Stimulated activated CD4-positive, alpha-beta T cell treated with anti-CD3 and anti-CD28 coated beads, TNF-alpha, amount 100 ng/mL, for 1 hour (primary cell): ENCODE results near the gene AIF1.

ENCODE experiments used
- DNase-seq, 3 donors: peaks; one replicate each; pipeline ENCODE4 v3.0.0-alpha.2; 2020; ENCODE audit warnings: low read depth in 3 of 3, low spot score in 1 of 3

AIF1 gene

DNA sequence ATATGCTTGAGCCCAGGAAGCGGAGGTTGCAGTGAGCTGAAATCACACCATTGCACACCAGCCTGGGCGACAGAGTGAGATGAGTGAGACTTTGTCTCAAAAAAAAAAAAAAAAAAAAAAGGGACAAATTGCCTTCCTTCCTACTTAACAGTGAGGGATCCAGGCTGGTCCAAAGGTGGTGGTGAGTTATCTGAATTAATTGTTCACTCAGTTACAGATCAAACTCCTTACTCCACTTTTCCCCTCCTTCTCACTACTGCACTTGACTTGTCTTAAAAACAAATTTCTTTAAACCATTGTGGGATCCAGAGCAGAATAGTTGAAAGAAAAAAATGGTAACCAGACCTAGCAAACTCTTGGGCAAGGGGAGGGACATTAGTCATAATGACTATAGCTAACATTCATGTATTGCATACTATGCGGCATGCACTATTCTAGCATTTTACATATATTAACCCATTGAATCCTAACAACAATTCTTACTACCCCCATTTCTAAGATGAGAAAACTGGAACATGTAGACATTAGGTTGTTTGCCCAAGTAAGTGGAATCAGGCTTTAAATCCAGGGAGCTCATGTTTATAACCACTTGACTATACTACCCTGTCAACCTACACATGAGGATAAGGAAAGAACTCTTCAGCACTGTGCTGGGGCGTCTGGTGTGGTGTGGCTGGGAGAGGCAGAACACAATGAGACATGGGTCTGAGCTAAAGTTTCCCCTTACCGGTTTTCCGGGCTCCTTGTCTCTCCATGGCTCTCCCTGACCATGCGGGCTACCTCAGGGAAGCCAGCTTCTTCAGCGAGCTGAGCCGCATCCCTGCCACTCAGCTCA is 48.3 kb downstream of the AIF1 start:
- no peak for DNase-seq

GRCh38 chr6:31663961-31664789 is 49.1 kb downstream of the AIF1 start:
- DNase-seq: no peak

DNA sequence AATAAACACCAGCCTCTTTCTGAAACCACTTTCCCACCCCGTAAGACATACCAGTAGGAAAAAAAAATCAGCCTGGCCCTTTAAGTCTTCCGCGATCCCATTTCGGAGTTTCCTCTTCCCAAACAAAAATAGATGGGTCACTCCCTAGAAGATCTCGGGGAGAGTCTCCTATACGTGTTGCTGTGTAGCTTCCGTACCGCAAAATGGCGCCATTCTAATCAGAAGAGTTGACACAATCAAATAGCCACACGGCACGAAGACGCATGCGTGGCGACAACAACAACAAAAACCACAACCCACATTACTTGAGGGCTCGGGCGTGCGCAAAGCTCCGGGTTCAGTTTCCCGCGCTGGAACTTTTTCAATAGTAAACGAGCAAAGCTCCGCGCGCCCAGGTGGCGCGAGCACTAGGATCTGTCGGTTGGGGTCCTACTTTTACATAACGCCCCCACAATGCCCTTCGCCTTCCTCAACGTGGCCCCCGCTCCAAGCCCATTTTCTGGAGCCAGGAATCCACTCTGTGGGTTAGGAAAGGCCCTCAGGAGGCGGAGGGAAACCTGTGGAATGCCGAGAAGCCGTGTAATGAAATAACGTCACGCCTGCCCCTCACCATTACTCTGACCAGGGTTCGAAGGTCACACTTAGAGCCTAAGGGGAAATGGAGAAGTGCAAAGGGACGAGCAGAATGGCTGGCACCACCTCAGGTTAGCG is 49.9 kb downstream of the AIF1 start, which contains the start of gene GPANK1:
Gene GPANK1 (minus strand): TSS at position 208 of the 711 bp plus-strand sequence. CDS start 519 bp downstream, outside the sequence.
- DNase-seq: peak; percentile 73 to 75 (median 74)

GRCh38 chr6:31665501-31666336 is 50.7 kb downstream of the AIF1 start, which contains the start of gene CSNK2B:
TSS of gene CSNK2B (plus strand) at chr6:31666080. CDS start at chr6:31666832, 752 bp downstream.
- DNase-seq: peak; percentile 90 to 96 (median 94)

- no peak for DNase-seq
These were observed 51.4 kb downstream of the AIF1 start for GRCh38 chr6:31666337-31666965.
